ENCODE measurements around the gene ANKRD13A.
"Not testable (repeated sequence)": the region's sequence is repeated elsewhere in the genome, so short reads cannot be mapped to it uniquely, and the experiment has no call there.

The ANKRD13A gene

DNA sequence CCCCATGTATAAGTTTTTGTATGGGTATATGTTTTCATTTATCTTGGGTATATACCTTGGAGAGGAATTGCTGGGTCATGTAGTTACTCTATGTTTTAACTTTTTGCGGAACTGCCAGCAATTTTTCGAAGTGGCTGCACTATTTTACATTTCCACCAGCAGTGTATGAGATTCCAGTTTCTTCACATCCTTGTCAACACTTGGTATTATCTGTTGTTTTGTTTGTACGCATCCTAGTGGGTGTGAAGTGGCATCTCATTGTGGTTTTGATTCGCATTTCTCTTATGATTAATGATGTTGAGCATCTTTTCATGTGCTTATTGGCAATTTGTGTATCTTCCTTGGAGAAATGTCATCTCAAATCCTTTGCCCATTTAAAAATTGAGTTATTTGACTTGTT is 6.9 kb downstream of the ANKRD13A start:
- DNase-seq (ENCODE audit: low read depth in 2 of 2): no peak

DNA sequence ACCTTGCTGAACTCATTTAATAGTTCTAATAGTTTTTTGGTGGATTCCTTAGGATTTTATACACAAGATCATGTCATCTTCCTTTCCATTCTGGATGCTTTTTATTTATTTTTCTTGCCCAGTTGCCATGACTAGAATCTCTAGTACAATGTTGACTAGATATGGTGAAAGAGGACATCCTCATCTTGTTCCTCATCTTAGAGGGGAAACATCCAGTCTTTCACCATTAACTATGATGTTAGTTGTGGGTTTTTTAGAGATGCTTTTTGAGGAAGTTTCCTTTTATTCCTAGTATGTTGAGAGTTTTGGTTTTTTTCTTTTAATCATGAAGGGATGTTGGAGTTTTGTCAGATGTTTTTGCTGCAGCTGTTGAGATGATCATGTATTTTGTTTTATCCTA is 8.7 kb downstream of the ANKRD13A start:
- DNase-seq (ENCODE audit: low read depth in 2 of 2): no peak

DNA sequence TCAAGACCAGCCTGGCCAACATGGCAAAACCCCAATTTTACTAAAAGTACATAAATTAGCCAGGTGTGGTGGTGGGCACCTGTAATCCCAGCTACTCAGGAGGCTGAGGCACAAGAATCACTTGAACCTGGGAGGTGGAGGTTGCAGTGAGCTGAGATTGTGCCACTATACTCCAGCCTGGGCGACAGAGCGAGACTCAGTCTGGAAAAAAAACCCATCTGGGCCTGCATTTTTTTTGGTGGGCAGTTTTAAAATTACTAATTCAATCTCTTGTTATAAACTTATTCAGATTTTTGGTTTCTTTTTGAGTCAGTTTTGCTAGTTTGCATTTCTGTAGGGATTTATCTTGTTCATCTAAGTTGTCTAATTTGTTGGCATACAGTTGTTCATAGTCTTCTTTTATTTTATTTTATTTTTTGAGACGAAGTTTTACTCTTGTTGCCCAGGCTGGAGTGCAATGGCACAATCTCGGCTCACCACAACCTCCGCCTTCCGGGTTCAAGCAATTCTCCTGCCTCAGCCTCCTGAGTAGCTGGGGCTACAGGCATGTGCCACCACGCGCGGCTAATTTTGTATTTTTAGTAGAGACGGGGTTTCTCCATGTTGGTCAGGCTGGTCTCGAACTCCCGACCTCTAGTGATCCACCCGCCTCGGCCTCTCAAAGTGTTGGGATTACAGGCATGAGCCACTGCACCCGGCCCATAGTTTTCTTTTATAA is 9.6 kb downstream of the ANKRD13A start:
- not testable (repeated sequence) for DNase-seq (ENCODE audit: low read depth in 2 of 2)

DNA sequence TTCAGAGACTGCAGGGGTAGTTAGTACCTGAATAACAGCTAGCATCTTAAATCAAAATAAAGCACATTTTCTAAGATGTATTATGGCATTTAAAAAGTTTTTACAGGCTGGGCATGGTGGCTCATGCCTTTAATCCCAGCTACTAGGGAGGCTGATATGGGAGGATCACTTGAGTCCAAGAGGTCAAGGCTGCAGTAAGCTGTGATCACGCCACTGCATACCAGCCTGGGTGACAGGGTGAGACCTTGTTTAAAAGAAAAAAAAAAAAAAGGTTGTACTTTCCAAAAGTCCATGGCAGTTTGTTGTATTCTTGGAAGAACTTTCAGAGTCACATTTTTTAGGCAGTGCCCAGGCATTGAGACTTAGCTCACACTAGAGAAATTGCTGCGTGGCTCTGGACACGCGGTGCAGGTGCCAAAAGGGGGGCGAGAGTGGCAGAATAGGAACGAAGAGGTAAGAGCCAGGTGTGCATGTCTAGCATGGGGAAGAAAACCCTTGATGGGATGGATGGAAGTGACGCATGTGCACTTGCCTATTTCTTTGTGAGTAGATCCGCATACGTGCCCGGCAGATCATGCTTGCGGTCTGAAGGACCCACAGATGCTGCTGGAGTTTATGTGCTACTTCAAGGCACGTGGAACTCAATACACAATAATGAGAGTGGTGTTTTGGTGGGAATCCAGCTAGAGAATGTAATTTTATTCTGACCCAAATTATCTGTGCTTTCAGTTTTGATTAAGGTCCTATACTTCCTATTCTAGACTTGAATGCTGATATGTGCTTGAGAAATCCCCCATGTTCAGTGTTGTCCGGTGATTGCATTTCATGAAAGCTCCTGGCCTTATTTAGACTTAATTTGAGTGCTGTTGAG is 11.9 kb downstream of the ANKRD13A start:
- no peak for DNase-seq (ENCODE audit: low read depth in 2 of 2)

DNA sequence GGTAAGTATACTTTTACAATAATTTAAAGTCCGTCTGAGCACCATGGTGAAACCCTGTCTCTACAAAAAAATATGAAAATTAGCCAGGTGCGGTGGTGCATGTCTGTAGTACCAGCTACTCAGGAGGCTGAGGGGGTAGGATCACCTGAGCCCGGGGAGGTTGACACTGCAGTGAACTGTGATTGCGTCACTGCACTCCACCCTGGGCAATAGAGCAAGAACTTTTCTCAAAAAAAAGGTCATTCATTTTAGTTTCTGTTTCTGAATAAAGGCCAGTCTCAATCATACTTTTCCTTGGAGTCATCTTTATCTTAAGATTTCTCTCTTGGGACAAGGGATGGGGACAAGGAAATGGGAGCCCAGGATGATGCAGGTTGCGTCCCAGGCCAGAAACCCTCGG is 12.9 kb downstream of the ANKRD13A start:
- DNase-seq (ENCODE audit: low read depth in 2 of 2): no peak

DNA sequence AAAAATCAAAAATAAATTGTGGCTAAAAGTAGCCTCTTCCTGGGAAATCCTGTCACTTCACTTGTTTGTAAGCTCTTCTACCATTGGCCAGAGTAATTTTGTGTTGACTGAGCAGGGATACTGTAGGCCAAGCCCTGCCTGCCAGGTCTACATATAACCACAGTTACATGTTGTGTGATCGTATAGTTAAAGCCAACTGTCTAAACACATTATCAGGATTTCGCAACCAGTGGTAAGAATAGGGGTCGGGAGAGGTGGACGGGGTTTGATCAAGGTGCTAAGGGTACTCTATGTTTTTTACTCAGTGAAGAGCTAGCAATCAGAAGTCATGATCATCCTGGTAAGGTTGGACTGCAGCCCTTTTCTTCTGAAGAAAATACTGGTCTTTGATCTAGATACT is 13.4 kb downstream of the ANKRD13A start:
- no peak for DNase-seq (ENCODE audit: low read depth in 2 of 2)

DNA sequence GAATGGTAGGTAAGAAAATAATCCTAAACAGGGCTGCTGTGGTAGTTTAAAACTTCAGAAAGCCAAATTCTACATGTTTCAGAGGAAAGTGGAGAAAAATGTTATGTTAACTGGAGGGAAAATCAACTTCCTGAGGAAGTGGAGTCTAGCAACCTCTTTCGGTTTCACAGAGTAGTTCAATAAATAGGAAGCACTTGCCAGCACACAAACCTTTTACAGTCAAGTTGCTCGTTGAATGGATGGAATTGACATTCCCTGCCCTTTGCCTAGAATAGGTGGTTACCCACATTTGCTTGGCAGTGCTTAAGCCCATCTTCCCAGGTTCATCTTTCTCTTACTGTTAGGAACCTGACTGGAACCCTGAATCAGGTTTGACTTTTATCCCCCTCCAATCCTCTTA is 15.9 kb downstream of the ANKRD13A start:
- DNase-seq (ENCODE audit: low read depth in 2 of 2): no peak

DNA sequence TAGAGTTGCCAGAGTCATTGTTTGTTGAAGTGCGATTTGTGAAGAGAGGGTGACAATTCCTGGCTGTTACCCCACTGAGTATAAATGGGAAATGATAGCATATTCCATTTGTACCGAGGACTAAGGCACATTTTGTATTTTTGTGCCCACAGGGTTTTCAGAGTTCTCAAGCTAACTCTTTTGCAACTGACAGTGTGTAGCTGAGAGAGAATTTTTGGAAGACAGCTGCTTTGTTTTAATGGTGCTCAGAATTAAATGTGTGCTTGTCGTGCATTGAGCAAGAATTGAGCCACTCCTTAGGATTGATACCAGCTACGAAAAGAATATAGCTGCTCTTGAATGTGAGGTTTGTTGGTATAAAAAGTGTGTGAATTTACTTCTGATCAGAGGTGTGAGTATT is 21.7 kb downstream of the ANKRD13A start:
- no peak for DNase-seq (ENCODE audit: low read depth in 2 of 2)

DNA sequence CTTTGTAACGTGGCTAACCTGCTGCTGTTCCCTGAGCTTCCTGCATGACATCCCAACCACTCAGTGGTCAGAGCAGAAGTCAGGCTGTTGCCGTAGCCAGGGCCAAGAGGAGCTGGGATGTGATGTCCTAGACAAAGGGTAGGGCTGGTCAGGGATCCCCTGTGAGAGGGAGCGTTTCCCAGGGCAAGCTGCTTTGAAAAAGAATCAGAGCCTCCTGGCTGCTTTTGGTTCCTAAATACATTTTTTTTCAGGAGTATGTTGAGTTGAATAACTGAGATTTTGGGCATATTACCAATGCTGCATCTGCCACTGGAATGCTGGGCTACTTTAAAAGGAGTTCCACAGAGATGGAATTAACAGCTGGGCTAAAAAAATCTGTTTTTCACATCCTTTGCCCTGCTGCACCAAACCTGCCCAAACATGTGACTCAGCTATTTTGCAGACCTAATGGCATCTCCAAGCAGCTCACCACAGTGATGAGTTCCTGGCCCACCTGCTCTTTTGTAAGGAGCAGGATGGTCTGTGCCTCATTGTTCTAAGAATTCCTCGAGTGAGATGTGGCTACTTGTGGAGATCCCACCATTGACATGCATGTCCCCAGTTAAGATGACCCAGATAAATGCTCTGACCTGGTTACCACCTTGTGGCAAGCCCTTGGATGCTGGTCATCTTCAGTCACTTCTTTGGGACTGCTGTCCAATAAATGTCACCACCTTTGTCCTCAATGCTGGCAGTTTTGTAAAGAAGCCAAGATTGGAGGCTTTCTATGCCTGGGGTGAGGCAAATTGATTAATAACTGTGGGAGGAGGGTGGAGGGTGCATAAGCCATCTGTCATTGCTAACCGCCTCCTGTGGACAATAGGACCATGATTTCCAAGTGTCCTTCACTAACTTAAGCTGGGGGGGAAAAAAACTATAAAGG is 24.1 kb downstream of the ANKRD13A start:
- no peak for DNase-seq (ENCODE audit: low read depth in 2 of 2)

DNA sequence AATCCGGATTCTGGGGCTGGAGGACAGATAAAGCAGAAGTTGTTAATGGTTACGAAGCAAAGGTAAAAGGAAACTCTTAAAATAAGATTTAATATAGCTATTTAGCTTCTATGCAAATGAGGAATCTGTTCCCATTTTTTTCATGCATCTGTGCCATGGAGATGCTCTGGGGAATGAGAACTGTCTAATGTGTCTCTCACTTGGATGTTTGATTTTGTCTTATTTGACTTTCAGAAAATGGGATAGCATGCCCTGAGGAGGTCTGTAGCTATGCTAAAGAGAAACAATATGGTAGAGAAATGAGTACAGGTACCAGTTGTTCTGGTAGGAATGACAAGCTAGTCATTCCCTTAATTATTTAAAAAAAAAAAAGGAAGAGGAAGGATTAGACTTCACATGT is 24.8 kb downstream of the ANKRD13A start:
- no peak for DNase-seq (ENCODE audit: low read depth in 2 of 2)

DNA sequence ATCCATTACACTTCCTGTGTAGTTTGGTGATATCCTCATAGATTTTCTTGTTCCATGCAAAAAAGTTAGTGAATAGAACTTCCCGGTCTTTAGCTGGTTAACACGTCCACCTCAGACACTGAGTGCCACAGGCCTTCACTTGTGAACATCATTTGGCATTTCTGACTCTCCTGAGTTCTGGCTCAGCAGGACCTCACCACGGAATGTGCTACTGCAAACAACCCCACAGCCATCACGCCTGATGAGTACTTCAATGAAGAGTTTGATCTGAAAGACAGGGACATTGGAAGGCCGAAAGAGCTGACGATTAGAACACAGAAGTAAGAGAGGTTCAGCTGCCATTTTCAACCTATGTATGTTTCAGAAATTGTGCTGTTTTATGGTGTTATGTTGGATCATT is 29.1 kb downstream of the ANKRD13A start:
- DNase-seq (ENCODE audit: low read depth in 2 of 2): no peak

DNA sequence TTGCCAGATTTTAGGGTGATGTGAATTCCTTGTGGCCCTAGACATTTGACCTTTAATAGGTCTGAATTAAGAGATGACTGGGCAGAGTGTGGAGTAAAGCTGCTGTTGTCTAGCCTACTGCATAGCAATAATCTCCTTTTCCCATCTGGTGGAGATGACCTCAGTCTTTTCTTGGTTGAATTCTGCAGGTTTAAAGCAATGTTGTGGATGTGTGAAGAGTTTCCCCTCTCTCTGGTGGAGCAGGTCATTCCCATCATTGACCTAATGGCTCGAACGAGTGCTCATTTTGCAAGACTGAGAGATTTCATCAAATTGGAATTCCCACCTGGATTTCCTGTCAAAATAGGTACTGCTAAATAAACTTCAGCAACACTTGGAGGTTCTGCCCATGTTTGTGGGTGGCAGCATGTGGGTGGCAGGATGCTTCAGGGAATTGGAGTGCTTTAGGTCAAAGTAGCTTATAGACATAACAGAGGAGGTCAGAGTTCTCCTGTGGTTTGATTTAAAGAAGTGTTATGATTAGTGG is 30.1 kb downstream of the ANKRD13A start:
- DNase-seq (ENCODE audit: low read depth in 2 of 2): no peak

DNA sequence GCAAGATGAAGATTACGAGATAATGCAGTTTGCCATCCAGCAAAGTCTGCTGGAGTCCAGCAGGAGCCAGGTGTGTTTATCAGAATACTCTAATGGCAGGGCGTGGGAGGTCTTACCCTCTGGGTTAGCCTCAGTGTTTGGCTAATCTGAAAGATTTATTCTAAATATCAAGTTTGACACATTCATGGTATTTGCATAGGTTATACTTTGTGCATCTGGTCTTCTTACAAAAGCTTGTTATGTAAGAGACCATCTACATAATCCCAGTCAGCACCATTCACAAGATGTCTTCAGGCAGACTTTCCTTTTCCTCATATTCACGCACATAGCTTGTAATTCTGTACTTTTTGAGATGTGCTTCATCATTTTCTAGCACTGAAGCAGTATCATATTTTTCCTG is 34.7 kb downstream of the ANKRD13A start:
- no peak for DNase-seq (ENCODE audit: low read depth in 2 of 2)

DNA sequence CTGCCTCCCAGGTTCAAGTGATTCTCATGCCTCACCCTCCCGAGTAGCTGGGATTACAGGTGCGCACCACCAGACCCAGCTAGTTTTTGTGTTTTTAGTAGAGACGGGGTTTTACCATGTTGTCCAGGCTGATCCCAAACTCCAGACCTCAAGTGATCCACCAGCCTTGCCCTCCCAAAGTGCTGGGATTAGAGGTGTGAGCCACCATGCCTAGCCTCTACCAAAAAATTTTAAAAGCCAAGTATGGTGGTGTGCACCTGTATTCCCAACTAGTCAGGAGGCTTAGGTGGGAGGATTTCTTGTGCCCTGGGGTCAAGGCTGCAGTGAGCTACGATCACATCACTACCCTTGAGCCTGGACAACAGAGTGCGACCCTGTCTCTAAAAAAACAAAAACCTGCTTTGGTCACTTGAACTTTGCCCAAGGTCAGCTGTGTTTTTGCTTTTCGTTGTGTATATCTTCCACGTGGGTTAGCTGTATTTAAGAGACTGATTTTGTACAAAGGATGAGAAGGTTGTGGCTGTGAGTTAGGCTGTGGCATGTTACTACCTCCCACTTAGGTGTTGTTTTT is 36.4 kb downstream of the ANKRD13A start:
- no peak for DNase-seq (ENCODE audit: low read depth in 2 of 2)

DNA sequence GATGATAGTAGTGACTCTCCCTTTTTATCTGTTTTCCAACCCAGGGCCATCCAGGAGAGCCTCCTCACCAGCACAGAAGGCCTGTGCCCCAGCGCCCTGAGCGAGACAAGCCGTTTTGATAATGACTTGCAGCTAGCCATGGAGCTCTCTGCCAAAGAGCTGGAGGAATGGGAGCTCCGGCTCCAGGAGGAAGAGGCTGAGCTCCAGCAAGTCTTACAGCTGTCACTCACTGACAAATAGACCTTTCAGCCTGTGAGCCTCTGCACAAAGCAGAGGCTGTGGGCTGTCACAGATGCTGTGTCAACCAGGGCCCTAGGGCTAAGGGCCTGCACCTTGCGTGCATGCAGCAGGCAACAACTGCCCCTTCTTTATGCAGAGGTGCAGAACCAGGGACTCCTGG is 38.1 kb downstream of the ANKRD13A start:
- DNase-seq (ENCODE audit: low read depth in 2 of 2): no peak

DNA sequence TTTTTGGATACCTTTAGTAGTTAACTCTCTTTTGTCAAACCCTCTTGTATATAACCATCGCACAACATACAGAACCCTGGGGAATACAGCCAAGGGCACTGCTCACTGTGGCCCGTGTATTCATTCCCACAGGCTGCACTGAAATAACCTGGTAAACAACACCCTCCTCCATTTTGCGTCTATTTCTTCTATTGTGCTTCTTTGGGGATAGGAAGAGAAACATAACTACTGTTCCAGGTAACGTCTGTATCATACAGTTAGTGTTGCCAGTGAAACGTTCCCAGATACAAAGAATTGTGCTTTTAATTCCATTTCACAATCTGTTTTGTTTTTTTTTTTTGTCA is 39.5 kb downstream of the ANKRD13A start:
- no peak for DNase-seq (ENCODE audit: low read depth in 2 of 2)

DNA sequence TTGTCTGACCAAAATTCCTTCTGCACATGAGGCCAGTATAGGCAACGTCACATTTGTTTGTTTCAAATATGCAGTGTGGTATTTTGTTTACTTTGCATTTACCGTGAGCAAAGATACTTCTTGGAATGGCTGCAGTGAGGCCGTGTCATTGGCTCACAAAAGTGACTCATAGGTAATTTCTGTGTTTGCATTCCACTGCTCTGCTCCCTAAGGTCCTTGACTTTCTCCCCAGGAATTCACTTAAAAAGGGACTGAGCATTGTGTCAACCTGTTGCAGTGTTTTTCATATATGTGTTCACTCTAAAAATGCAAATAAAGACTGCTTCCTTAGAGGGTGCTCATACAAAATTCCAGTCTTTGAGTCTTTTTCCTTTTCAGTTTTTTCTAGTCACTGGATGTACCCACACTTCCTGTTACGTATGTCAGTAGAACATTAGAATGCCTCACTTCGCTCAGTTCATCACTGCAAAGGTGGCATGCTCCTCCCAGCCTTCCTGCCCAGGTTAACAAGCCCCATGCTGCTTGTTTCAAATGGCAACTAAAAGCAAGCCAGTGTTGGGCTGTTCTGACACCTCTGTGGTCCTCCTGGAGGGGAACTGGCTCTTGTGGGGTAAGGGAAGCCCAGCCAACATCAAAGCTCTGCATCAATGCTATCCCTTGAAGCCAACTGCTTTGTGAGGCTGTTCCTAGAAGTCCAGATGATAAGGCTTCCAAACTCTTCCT is 40.0 kb downstream of the ANKRD13A start:
- no peak for DNase-seq (ENCODE audit: low read depth in 2 of 2)

DNA sequence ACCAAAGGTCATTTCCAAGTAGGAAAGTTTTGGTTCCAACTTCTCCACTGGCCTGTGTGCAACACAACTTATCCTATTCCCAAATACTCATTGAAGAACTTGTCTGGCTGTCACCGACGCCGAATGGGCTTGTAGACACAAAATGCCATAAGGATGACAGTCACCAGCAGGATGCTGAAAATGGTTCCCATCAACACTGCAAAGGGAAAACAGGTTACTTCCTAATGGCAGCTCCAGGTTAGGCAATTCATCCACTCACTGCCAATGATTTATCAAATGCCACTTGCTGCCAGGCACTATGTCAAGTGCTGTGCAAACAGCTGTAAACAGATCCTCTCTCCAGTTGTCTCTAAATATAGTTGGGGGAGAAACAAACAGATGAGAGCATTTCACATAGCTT is 43.0 kb downstream of the ANKRD13A start:
- no peak for DNase-seq (ENCODE audit: low read depth in 2 of 2)

DNA sequence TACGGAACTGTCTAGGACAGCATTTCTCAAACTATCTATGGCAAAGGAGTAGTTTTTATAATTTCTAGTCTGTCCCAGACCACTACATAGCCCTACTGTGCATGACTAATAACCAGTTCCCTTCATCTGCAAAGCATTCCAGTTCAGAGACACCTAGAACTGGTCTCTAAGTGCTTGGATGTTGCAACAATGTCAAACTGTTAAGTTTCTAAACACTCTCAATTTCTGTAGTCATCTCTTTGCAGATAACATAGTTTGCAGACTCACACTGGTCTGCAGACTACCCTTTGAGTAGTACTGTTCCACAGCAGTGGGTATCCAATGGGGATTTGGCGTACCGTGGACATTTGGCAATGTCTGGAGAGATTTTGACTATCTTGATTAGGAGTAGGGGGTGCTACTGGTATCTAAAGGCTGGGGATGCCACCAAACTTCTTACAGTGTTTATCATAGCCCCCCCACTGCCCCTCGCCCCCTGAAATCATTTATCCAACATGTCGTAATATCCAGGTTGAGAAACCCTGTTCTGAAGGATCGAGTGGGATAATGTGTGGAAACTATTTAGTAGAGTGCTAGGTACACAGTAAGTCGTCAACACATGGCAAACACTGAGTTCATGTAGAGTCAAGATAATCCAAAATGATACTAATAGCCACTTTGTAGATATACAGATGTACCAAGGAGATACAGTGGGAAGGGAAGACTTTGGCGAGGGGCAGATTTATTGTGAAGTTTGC is 47.4 kb downstream of the ANKRD13A start:
- no peak for DNase-seq (ENCODE audit: low read depth in 2 of 2)

DNA sequence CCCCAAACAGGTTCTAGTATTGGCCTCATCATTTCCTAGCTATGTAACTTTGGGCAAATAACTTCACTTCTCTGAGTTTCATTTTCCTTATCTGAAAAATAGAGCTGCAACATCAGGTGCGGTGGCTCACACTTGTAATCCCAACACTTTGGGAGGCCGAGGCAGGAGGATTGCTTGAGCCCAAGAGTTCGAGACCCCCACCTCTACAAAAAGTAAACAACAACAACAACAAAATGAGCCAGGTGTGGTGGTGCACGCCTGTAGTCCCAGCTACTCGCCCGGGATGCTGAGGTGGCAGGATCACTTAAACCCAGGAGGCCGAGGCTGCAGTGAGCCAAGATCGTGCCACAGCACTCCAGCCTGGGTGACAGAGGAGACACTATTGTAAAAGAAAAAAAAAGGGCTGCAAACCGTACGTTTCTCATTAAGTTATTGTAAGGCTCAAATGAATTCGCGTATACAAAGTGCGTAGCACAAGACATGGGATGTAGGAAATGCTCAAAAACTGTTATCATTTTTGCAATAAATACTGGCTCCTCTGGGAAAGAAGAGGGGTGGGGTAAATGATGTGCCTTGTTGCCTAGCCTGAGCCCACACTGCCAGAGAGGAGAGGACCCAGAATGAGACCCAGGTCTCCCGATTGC is 48.2 kb downstream of the ANKRD13A start:
- DNase-seq (ENCODE audit: low read depth in 2 of 2): no peak
